ENCODE data around the gene PALM2AKAP2.
"Not testable (repeated sequence)": the region's sequence is repeated elsewhere in the genome, so short reads cannot be mapped to it uniquely, and the experiment has no call there.

The PALM2AKAP2 gene

GRCh38 chr9:109813303-109813702 is 33.3 kb downstream of the PALM2AKAP2 start:
- Histone ChIP-seq H3K4me3 (ENCODE audit: insufficient read length, low read depth) (no peak overlapping the region), H3K36me3 (ENCODE audit: insufficient read depth, insufficient read length, low read length) (peaks cover 15% of the 10 kb centered on the region)

DNA sequence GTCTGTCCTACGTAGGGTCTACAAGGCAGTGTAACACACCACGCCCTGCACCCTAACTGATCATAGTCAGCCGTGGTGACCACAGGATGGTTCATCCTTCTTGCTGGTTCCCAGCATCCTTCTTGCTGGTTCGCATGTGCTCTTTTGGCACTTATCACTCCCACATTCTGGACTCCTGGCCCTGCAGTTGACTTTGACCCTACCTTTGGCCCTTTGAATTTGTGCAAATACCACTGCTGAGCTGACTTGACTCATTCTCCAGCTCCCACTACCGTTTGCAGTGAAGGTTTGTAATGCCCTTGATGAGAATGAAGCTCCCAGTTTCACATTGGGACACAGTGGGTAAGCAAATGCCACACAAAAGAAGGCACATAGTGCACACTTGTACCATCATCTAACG is 33.8 kb downstream of the PALM2AKAP2 start:
- H3K9ac ChIP-seq (ENCODE audit: insufficient read length, low read depth), result no peak overlapping the region
- H3K4me1 ChIP-seq (ENCODE audit: insufficient read depth, insufficient read length), result no peaks in the 10 kb centered on the region
- DNase-seq (ENCODE audit: low read depth, low spot score), result no peak
- H3K36me3 ChIP-seq (ENCODE audit: insufficient read depth, insufficient read length, low read length), result peaks cover 15% of the 10 kb centered on the region
- no peaks in the 10 kb centered on the region for H3K27me3 ChIP-seq (ENCODE audit: insufficient read depth, insufficient read length)
- no peak for TF ChIP-seq ZNF274 (IDR thresholded peaks at IDR 0.05; ENCODE audit: low read depth, low read length)
- no peak for TF ChIP-seq YY1 (IDR thresholded peaks at IDR 0.05; ENCODE audit: insufficient read depth, insufficient read length)
- no peak for TF ChIP-seq SUZ12 (IDR thresholded peaks at IDR 0.05; ENCODE audit: extremely low read depth, insufficient read depth, insufficient read length)
- H3K4me3 ChIP-seq (ENCODE audit: insufficient read length, low read depth), result no peak overlapping the region
- no peaks in the 10 kb centered on the region; the same call in 1 of the 2 replicates for H3K9me3 ChIP-seq (ENCODE audit: insufficient read depth, low read length)

More at GRCh38 chr9:109813303-109813702, 33.3 kb downstream of the PALM2AKAP2 start:
- H3K4me1 ChIP-seq (ENCODE audit: insufficient read depth, insufficient read length), result no peaks in the 10 kb centered on the region
- no peak overlapping the region for H3K9ac ChIP-seq (ENCODE audit: insufficient read length, low read depth)
- no peaks in the 10 kb centered on the region; the same call in 1 of the 2 replicates for H3K9me3 ChIP-seq (ENCODE audit: insufficient read depth, low read length)
- no peaks in the 10 kb centered on the region for H3K27me3 ChIP-seq (ENCODE audit: insufficient read depth, insufficient read length)
- TF ChIP-seq SUZ12 (IDR thresholded peaks at IDR 0.05; ENCODE audit: extremely low read depth, insufficient read depth, insufficient read length), result no peak
- TF ChIP-seq ZNF274 (IDR thresholded peaks at IDR 0.05; ENCODE audit: low read depth, low read length), result no peak
- TF ChIP-seq YY1 (IDR thresholded peaks at IDR 0.05; ENCODE audit: insufficient read depth, insufficient read length), result no peak
- no peak for DNase-seq (ENCODE audit: low read depth, low spot score)

DNA sequence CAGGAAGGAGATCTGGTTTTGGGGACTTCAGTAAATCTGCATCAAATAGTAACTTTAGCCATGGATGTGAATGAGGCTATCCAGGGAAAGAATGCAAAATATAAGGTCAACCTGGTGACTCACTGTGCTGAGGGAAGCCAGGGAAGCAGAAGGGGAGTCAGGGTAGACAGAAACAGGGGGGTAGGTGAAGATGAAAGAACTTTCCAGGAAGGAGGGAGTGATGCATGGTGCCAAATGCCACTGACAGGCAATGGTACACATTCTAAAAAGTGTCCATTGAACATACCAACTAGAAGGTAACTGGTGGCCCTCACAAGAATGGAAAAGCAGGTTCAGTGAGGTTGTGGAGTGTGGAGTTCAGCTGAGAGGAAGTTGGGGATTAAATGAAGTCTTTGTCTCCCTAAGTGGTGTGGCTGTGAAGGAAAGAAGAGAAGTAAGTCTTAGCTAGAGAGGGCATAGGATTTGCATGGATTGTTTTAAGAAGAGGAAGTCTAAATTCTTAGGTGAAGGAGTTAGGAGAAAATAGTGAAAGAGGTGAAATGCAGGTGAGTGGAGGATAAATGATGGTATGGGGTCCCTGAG is 35.5 kb downstream of the PALM2AKAP2 start:
- Histone ChIP-seq H3K4me3 (ENCODE audit: insufficient read length, low read depth) (no peak overlapping the region), H3K9me3 (ENCODE audit: insufficient read depth, low read length) (no peaks in the 10 kb centered on the region; the same call in 1 of the 2 replicates), H3K9ac (ENCODE audit: insufficient read length, low read depth) (no peak overlapping the region), H3K27me3 (ENCODE audit: insufficient read depth, insufficient read length) (no peaks in the 10 kb centered on the region), H3K4me1 (ENCODE audit: insufficient read depth, insufficient read length) (no peaks in the 10 kb centered on the region), H3K36me3 (ENCODE audit: insufficient read depth, insufficient read length, low read length) (peaks cover 15% of the 10 kb centered on the region)
- TF ChIP-seq YY1 (IDR thresholded peaks at IDR 0.05; ENCODE audit: insufficient read depth, insufficient read length) (no peak), ZNF274 (IDR thresholded peaks at IDR 0.05; ENCODE audit: low read depth, low read length) (no peak), SUZ12 (IDR thresholded peaks at IDR 0.05; ENCODE audit: extremely low read depth, insufficient read depth, insufficient read length) (no peak)
- DNase-seq (ENCODE audit: low read depth, low spot score), result no peak

DNA sequence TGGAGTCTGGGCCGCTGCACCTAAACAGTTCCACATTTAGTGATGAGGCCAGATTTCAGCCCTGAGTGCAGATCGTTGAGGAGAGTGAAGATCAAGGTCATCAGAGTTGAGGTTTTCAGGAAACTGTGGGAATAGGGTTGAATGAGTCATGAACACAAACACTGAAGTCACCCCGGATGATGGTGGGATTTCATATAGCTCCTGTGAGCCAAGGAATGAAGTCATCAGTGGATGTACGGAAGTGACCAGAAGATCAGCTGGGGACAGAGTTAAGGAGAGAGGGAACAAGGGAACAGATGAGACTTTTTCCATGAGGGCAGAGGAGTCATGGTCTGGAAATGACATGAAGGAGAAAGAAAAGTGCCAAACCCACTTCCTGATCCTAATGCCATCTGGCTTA is 36.5 kb downstream of the PALM2AKAP2 start:
- Histone ChIP-seq H3K27me3 (ENCODE audit: insufficient read depth, insufficient read length) (no peaks in the 10 kb centered on the region), H3K36me3 (ENCODE audit: insufficient read depth, insufficient read length, low read length) (peaks cover 15% of the 10 kb centered on the region), H3K9me3 (ENCODE audit: insufficient read depth, low read length) (no peaks in the 10 kb centered on the region; the same call in 1 of the 2 replicates), H3K4me3 (ENCODE audit: insufficient read length, low read depth) (no peak overlapping the region), H3K9ac (ENCODE audit: insufficient read length, low read depth) (no peak overlapping the region), H3K4me1 (ENCODE audit: insufficient read depth, insufficient read length) (no peaks in the 10 kb centered on the region)
- no peak for DNase-seq (ENCODE audit: low read depth, low spot score)
- TF ChIP-seq YY1 (IDR thresholded peaks at IDR 0.05; ENCODE audit: insufficient read depth, insufficient read length), result no peak
- TF ChIP-seq ZNF274 (IDR thresholded peaks at IDR 0.05; ENCODE audit: low read depth, low read length), result no peak
- TF ChIP-seq SUZ12 (IDR thresholded peaks at IDR 0.05; ENCODE audit: extremely low read depth, insufficient read depth, insufficient read length), result no peak

DNA sequence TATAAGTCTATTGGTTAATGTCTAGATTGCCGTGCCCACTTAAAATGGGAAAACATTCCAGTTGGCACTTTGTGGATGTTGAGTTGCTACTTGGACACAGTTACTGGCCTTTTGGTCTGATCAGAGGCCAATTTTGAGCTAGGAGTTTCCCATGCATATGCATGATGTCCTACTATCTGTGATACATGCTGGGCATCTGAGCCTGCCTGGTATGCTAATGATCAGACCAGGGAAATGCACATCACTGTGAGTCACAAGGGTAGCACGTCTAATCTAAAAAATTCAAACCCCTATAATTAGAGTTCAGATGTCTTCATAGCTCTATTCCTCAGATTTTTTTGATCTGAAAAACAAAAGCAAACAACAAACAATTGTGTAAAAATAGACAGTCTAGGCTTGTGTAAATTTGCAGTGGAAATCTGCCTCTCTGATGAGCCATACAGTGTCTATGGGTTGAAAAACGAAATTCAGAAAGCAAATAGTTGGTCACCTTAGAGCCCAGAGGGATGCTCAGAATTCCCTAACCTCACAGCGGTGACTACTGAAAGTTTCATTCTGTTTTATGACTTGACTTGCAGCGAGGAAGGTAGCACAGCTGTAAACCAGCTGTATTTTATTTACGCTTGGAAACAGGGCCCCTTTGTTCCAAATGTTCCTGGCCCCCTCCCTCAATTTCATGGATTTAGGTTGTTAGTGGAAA is 37.3 kb downstream of the PALM2AKAP2 start:
- TF ChIP-seq SUZ12 (IDR thresholded peaks at IDR 0.05; ENCODE audit: extremely low read depth, insufficient read depth, insufficient read length) (no peak), YY1 (IDR thresholded peaks at IDR 0.05; ENCODE audit: insufficient read depth, insufficient read length) (no peak), ZNF274 (IDR thresholded peaks at IDR 0.05; ENCODE audit: low read depth, low read length) (no peak)
- no peaks in the 10 kb centered on the region; the same call in 1 of the 2 replicates for H3K9me3 ChIP-seq (ENCODE audit: insufficient read depth, low read length)
- H3K9ac ChIP-seq (ENCODE audit: insufficient read length, low read depth), result no peak overlapping the region
- H3K36me3 ChIP-seq (ENCODE audit: insufficient read depth, insufficient read length, low read length), result peaks cover 7% of the 10 kb centered on the region
- no peak overlapping the region for H3K4me3 ChIP-seq (ENCODE audit: insufficient read length, low read depth)
- no peak for DNase-seq (ENCODE audit: low read depth, low spot score)
- H3K4me1 ChIP-seq (ENCODE audit: insufficient read depth, insufficient read length), result no peaks in the 10 kb centered on the region
- H3K27me3 ChIP-seq (ENCODE audit: insufficient read depth, insufficient read length), result no peaks in the 10 kb centered on the region

DNA sequence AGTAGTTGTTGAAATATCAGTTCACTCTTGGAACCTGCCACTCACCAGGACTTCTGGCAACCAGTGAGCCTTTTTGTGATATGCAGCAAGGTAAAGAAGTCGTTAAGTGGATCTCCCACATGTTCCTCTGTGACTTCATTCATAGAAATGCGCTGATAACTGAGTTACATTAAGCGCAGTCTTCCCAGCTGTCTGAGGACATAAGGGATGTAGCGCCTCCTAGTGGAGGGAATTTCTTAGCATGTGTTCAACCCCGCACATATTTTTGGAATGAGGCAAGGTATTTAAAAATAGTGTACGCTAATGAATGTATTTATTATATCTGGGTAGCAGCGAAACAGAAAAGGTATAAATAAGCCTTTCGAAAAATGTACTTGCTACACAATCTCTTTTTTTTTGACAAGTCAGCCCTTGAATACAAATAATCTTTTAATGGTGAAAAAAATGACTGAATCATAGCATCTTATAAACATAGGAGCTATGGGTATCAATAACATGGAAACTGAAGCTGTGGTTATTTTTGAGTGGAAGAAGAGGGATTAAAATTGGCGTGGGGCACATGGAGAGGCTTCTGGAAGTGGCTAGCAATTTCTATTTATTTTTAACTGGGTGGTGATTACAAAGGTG is 38.0 kb downstream of the PALM2AKAP2 start:
- Histone ChIP-seq H3K9ac (ENCODE audit: insufficient read length, low read depth) (no peak overlapping the region), H3K4me3 (ENCODE audit: insufficient read length, low read depth) (no peak overlapping the region), H3K9me3 (ENCODE audit: insufficient read depth, low read length) (no peaks in the 10 kb centered on the region; the same call in 1 of the 2 replicates), H3K4me1 (ENCODE audit: insufficient read depth, insufficient read length) (no peaks in the 10 kb centered on the region), H3K27me3 (ENCODE audit: insufficient read depth, insufficient read length) (no peaks in the 10 kb centered on the region), H3K36me3 (ENCODE audit: insufficient read depth, insufficient read length, low read length) (peaks cover 6% of the 10 kb centered on the region)
- peak; percentile 91 for DNase-seq (ENCODE audit: low read depth, low spot score)
- TF ChIP-seq YY1 (IDR thresholded peaks at IDR 0.05; ENCODE audit: insufficient read depth, insufficient read length) (no peak), ZNF274 (IDR thresholded peaks at IDR 0.05; ENCODE audit: low read depth, low read length) (no peak), SUZ12 (IDR thresholded peaks at IDR 0.05; ENCODE audit: extremely low read depth, insufficient read depth, insufficient read length) (no peak)

- Histone ChIP-seq H3K9me3 (ENCODE audit: insufficient read depth, low read length) (no peaks in the 10 kb centered on the region), H3K9ac (ENCODE audit: insufficient read length, low read depth) (no peak overlapping the region), H3K4me3 (ENCODE audit: insufficient read length, low read depth) (no peak overlapping the region), H3K27me3 (ENCODE audit: insufficient read depth, insufficient read length) (no peaks in the 10 kb centered on the region), H3K4me1 (ENCODE audit: insufficient read depth, insufficient read length) (no peaks in the 10 kb centered on the region), H3K36me3 (ENCODE audit: insufficient read depth, insufficient read length, low read length) (no peaks in the 10 kb centered on the region)
- no peak for DNase-seq (ENCODE audit: low read depth, low spot score)
- TF ChIP-seq SUZ12 (IDR thresholded peaks at IDR 0.05; ENCODE audit: extremely low read depth, insufficient read depth, insufficient read length), result no peak
- TF ChIP-seq ZNF274 (IDR thresholded peaks at IDR 0.05; ENCODE audit: low read depth, low read length), result no peak
- no peak for TF ChIP-seq YY1 (IDR thresholded peaks at IDR 0.05; ENCODE audit: insufficient read depth, insufficient read length)
Measured at GRCh38 chr9:109821711-109822110, 41.7 kb downstream of the PALM2AKAP2 start.

DNA sequence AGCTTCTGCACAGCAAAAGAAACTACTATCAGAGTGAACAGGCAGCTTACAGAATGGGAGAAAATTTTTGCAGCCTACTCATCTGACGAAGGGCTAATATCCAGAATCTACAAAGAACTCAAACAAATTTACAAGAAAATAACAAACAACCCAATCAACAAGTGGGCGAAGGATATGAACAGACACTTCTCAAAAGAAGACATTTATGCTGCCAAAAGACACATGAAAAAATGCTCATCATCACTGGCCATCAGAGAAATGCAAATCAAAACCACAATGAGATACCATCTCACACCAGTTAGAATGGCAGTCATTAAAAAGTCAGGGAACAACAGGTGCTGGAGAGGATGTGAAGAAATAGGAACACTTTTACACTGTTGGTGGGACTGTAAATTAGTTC is 45.4 kb downstream of the PALM2AKAP2 start:
- not testable (repeated sequence) for DNase-seq (ENCODE audit: low read depth, low spot score); H3K4me1 ChIP-seq (ENCODE audit: insufficient read depth, insufficient read length); H3K9me3 ChIP-seq (ENCODE audit: insufficient read depth, low read length); H3K27me3 ChIP-seq (ENCODE audit: insufficient read depth, insufficient read length); H3K4me3 ChIP-seq (ENCODE audit: insufficient read length, low read depth); H3K36me3 ChIP-seq (ENCODE audit: insufficient read depth, insufficient read length, low read length); H3K9ac ChIP-seq (ENCODE audit: insufficient read length, low read depth)

Data from NT2/D1 (cell line).